Activated CD4-positive, alpha-beta memory T cell treated with anti-CD3 and anti-CD28 coated beads for 36 hours (primary cell): ENCODE data around the gene TMEM208. TPM values are rescaled to one million over a fixed set of nuclear protein-coding genes. Genes with fewer than 3 reads are reported as not detected.

Experiments
- CTCF ChIA-PET: fragments of 350-600 bp; sonication (Branson Sonifier 250); formaldehyde crosslinking; loops from one replicate; lab custom pipeline; 2021; ENCODE audit warnings: antibody characterized with exemption, inconsistent platforms; lab: Charles Lee
- POLR2A ChIA-PET: fragments of 350-600 bp; sonication (Branson Sonifier 250); formaldehyde crosslinking; loops from one replicate; lab custom pipeline; 2021; ENCODE audit warnings: antibody characterized with exemption; lab: Charles Lee
- DNase-seq: peaks from one replicate; pipeline ENCODE4 v3.0.0-alpha.2; 2020
- H3K27ac Mint-ChIP-seq: one replicate; pipeline ENCODE4 v1.8.0; 2021; ENCODE audit warnings: mixed read lengths
- H3K27me3 Mint-ChIP-seq: one replicate; pipeline ENCODE4 v1.8.0; 2021; ENCODE audit warnings: mixed read lengths
- H3K36me3 Mint-ChIP-seq: one replicate; pipeline ENCODE4 v1.8.0; 2021; ENCODE audit warnings: mixed read lengths
- H3K4me1 Mint-ChIP-seq: one replicate; pipeline ENCODE4 v1.8.0; 2021; ENCODE audit warnings: low read depth, mixed read lengths
- H3K4me3 Mint-ChIP-seq: one replicate; pipeline ENCODE4 v1.8.0; 2021; ENCODE audit warnings: mild to moderate bottlenecking, mixed read lengths
- H3K9me3 Mint-ChIP-seq: one replicate; pipeline ENCODE4 v1.8.0; 2021; ENCODE audit warnings: mixed read lengths
- intact Hi-C: fragments of 100-400 bp; cut with micrococcal nuclease; formaldehyde crosslinking; loops from one replicate; pipeline ENCODE4 v1.15.1; 2023
- total RNA-seq, 2 experiments: library from RNA; stranded (reverse); gene quantifications; one replicate each; pipeline ENCODE4 v1.2.3, GENCODE V29; 2021

Gene TMEM208
- total RNA-seq, 2 experiments from 2014 or later = 36.7 to 39.3 TPM

GRCh38 chr16:67192781-67193361 is 34.1 kb upstream of the TMEM208 start:
- no peaks in the 10 kb centered on the region for H3K9me3 Mint-ChIP-seq
- peaks cover 24% of the 10 kb centered on the region for H3K36me3 Mint-ChIP-seq
- peaks cover 39% of the 10 kb centered on the region for H3K4me1 Mint-ChIP-seq
- no peaks in the 10 kb centered on the region for H3K27me3 Mint-ChIP-seq
- ChIA-PET CTCF (interaction anchor here (0.9 to 2.0 kb wide), 7 partner anchors 32 to 239 kb away, joined by 3 to 8 read pairs (median 4); partner anchors contain the start of genes CES3 and TMEM208), POLR2A (interaction anchor here (0.7 to 1.5 kb wide), 4 partner anchors 17 to 54 kb away, joined by 3 to 5 read pairs (median 4); partner anchors contain the start of genes FBXL8, FHOD1 and TRADD)
- peak overlapping the region; percentile 86 for H3K27ac Mint-ChIP-seq
- intact Hi-C loops = loop anchor here (1.0 kb wide), 2 partner anchors 10 to 34 kb away; partner anchors contain the start of genes MATCAP1 and TMEM208
- peak overlapping the region; percentile 91 for H3K4me3 Mint-ChIP-seq
- DNase-seq = peak; percentile 45

- H3K36me3 Mint-ChIP-seq = peaks cover 24% of the 10 kb centered on the region
- no peak for DNase-seq
- CTCF ChIA-PET = interaction anchor here (1.4 to 2.0 kb wide), 3 partner anchors 33 to 240 kb away, joined by 3 to 7 read pairs (median 6); partner anchors contain the start of gene TMEM208
- no peaks in the 10 kb centered on the region for H3K9me3 Mint-ChIP-seq
- H3K27ac Mint-ChIP-seq = peak overlapping the region; percentile 86
- peak overlapping the region; percentile 91 for H3K4me3 Mint-ChIP-seq
- H3K4me1 Mint-ChIP-seq = peaks cover 39% of the 10 kb centered on the region
- intact Hi-C loops = no loop called here
- no peaks in the 10 kb centered on the region for H3K27me3 Mint-ChIP-seq
- POLR2A ChIA-PET = interaction anchor here (1.5 kb wide), 1 partner anchor 34 kb away, joined by 5 read pairs; the partner anchor contains the start of genes FBXL8 and TRADD
Measured at GRCh38 chr16:67193536-67193935, 33.4 kb upstream of the TMEM208 start.

- CTCF ChIA-PET = interaction anchor here (2.0 kb wide), 1 partner anchor 39 kb away, joined by 7 read pairs; no protein-coding TSS in a partner anchor
- POLR2A ChIA-PET = interaction anchor here (0.7 kb wide), 1 partner anchor 90 kb away, joined by 3 read pairs; no protein-coding TSS in a partner anchor
- intact Hi-C loops = no loop called here
- H3K27me3 Mint-ChIP-seq = no peaks in the 10 kb centered on the region
- peaks cover 39% of the 10 kb centered on the region for H3K4me1 Mint-ChIP-seq
- no peak for DNase-seq
- peak overlapping the region; percentile 91 for H3K4me3 Mint-ChIP-seq
- H3K36me3 Mint-ChIP-seq = peaks cover 24% of the 10 kb centered on the region
- H3K27ac Mint-ChIP-seq = peak overlapping the region; percentile 47
- no peaks in the 10 kb centered on the region for H3K9me3 Mint-ChIP-seq
Measured at GRCh38 chr16:67194260-67194659, 32.7 kb upstream of the TMEM208 start.

- no peak for DNase-seq
- peaks cover 28% of the 10 kb centered on the region for H3K36me3 Mint-ChIP-seq
- no peaks in the 10 kb centered on the region for H3K27me3 Mint-ChIP-seq
- intact Hi-C loops = no loop called here
- no peak overlapping the region for H3K4me3 Mint-ChIP-seq
- no peaks in the 10 kb centered on the region for H3K9me3 Mint-ChIP-seq
- POLR2A ChIA-PET = no interaction called here
- no peak overlapping the region for H3K27ac Mint-ChIP-seq
- CTCF ChIA-PET = no interaction called here
- H3K4me1 Mint-ChIP-seq = peaks cover 39% of the 10 kb centered on the region
Measured at GRCh38 chr16:67195676-67196075, 31.3 kb upstream of the TMEM208 start.

GRCh38 chr16:67196881-67197280 is 30.0 kb upstream of the TMEM208 start:
- H3K9me3 Mint-ChIP-seq = no peaks in the 10 kb centered on the region
- CTCF ChIA-PET = interaction anchor here (1.8 to 2.2 kb wide), 2 partner anchors 27 to 47 kb away, joined by 7 to 9 read pairs; no protein-coding TSS in a partner anchor
- no peak for DNase-seq
- no peak overlapping the region for H3K27ac Mint-ChIP-seq
- POLR2A ChIA-PET = no interaction called here
- intact Hi-C loops = no loop called here
- H3K27me3 Mint-ChIP-seq = no peaks in the 10 kb centered on the region
- peaks cover 32% of the 10 kb centered on the region for H3K36me3 Mint-ChIP-seq
- H3K4me3 Mint-ChIP-seq = no peak overlapping the region
- H3K4me1 Mint-ChIP-seq = peaks cover 30% of the 10 kb centered on the region

- DNase-seq = no peak
- Mint-ChIP-seq H3K36me3 (peaks cover 29% of the 10 kb centered on the region), H3K4me1 (peaks cover 27% of the 10 kb centered on the region), H3K9me3 (no peaks in the 10 kb centered on the region), H3K4me3 (no peak overlapping the region), H3K27ac (no peak overlapping the region), H3K27me3 (no peaks in the 10 kb centered on the region)
- intact Hi-C loops = no loop called here
- POLR2A ChIA-PET = interaction anchor here (1.4 kb wide), 1 partner anchor 9 kb away, joined by 4 read pairs; no protein-coding TSS in a partner anchor
- CTCF ChIA-PET = interaction anchor here (0.6 to 2.2 kb wide), 16 partner anchors 9 to 288 kb away, joined by 3 to 9 read pairs (median 3); partner anchors contain the start of gene TMEM208
Measured at GRCh38 chr16:67197704-67198103, 29.2 kb upstream of the TMEM208 start.

- intact Hi-C loops = no loop called here
- DNase-seq = peak; percentile 41
- H3K4me3 Mint-ChIP-seq = no peak overlapping the region
- H3K9me3 Mint-ChIP-seq = no peaks in the 10 kb centered on the region
- ChIA-PET POLR2A (interaction anchor here (1.4 kb wide), 1 partner anchor 9 kb away, joined by 4 read pairs; no protein-coding TSS in a partner anchor), CTCF (interaction anchor here (0.6 to 2.2 kb wide), 17 partner anchors 10 to 287 kb away, joined by 3 to 9 read pairs (median 3); partner anchors contain the start of gene TMEM208)
- H3K27ac Mint-ChIP-seq = no peak overlapping the region
- H3K27me3 Mint-ChIP-seq = no peaks in the 10 kb centered on the region
- H3K36me3 Mint-ChIP-seq = peaks cover 27% of the 10 kb centered on the region
- H3K4me1 Mint-ChIP-seq = peaks cover 21% of the 10 kb centered on the region
Measured at GRCh38 chr16:67198238-67198734, 28.6 kb upstream of the TMEM208 start.

- H3K27me3 Mint-ChIP-seq = no peaks in the 10 kb centered on the region
- no peak within 1 kb of the TSS for H3K27ac Mint-ChIP-seq
Measured at GRCh38 chr16:67199011-67199807, 27.7 kb upstream of the TMEM208 start, which contains the start of gene ELMO3. ELMO3 (plus strand) TSS chr16:67199131; CDS start chr16:67199327, 196 bp downstream.

GRCh38 chr16:67199808-67200198 is 27.1 kb upstream of the TMEM208 start:
- no peaks in the 10 kb centered on the region for H3K27me3 Mint-ChIP-seq
- H3K36me3 Mint-ChIP-seq = peaks cover 21% of the 10 kb centered on the region
- no peak overlapping the region for H3K27ac Mint-ChIP-seq
- intact Hi-C loops = no loop called here
- ChIA-PET CTCF (interaction anchor here (1.5 kb wide), 1 partner anchor 234 kb away, joined by 3 read pairs; no protein-coding TSS in a partner anchor), POLR2A (no interaction called here)
- H3K9me3 Mint-ChIP-seq = no peaks in the 10 kb centered on the region
- H3K4me3 Mint-ChIP-seq = no peak overlapping the region
- H3K4me1 Mint-ChIP-seq = peaks cover 10% of the 10 kb centered on the region
- no peak for DNase-seq

More at GRCh38 chr16:67199011-67199807, 27.7 kb upstream of the TMEM208 start, which contains the start of gene ELMO3:
- ChIA-PET POLR2A (no interaction called here), CTCF (interaction anchor here (1.3 to 2.2 kb wide), 3 partner anchors 10 to 234 kb away, joined by 3 to 9 read pairs (median 8); no protein-coding TSS in a partner anchor)
- Mint-ChIP-seq H3K36me3 (peaks cover 22% of the 10 kb centered on the region), H3K4me3 (no peak within 1 kb of the TSS), H3K4me1 (peaks cover 12% of the 10 kb centered on the region), H3K9me3 (no peaks in the 10 kb centered on the region)
- intact Hi-C loops = no loop called here
- DNase-seq = no peak

GRCh38 chr16:67200491-67200890 is 26.4 kb upstream of the TMEM208 start:
- no peak overlapping the region for H3K4me3 Mint-ChIP-seq
- H3K27me3 Mint-ChIP-seq = no peaks in the 10 kb centered on the region
- DNase-seq = no peak
- H3K36me3 Mint-ChIP-seq = peaks cover 21% of the 10 kb centered on the region
- peaks cover 10% of the 10 kb centered on the region for H3K4me1 Mint-ChIP-seq
- POLR2A ChIA-PET = no interaction called here
- H3K27ac Mint-ChIP-seq = no peak overlapping the region
- CTCF ChIA-PET = no interaction called here
- intact Hi-C loops = no loop called here
- no peaks in the 10 kb centered on the region for H3K9me3 Mint-ChIP-seq
